ENCODE measurements around the gene ISG20L2. TPM values are rescaled to one million over a fixed set of nuclear protein-coding genes. Genes with fewer than 3 reads are reported as not detected.
A peak's percentile ranks its signal among the peaks of the same experiment; 100 is the strongest.

The ISG20L2 gene
- total RNA-seq, 6 experiments from 2014 or later = 16.2 to 26.9 (median 20.6) TPM

GRCh38 chr1:156741481-156741983 lies 13.0 kb upstream of the ISG20L2 start:
- peak overlapping the region; percentile 99 for H3K4me3 Mint-ChIP-seq

GRCh38 chr1:156740741-156741480 lies 12.3 kb upstream of the ISG20L2 start, which contains the start of gene MRPL24:
MRPL24 (minus strand) TSS chr1:156741088; CDS start chr1:156738704, 2,384 bp downstream.
- no peaks in the 10 kb centered on the region for H3K9me3 Mint-ChIP-seq
- peaks cover 31% of the 10 kb centered on the region for H3K4me1 Mint-ChIP-seq (ENCODE audit: low read depth)
- peak within 1 kb of the TSS; percentile 92 for H3K27ac Mint-ChIP-seq
- TF ChIP-seq CTCF (IDR thresholded peaks at IDR 0.05) = no peak
- H3K27me3 Mint-ChIP-seq (ENCODE audit: insufficient read depth) = peaks cover 7% of the 10 kb centered on the region
- peak within 1 kb of the TSS; percentile 99 for H3K4me3 Mint-ChIP-seq
- H3K36me3 Mint-ChIP-seq (ENCODE audit: low read depth) = peaks cover 52% of the 10 kb centered on the region
- peak; percentile 100 for DNase-seq

More at GRCh38 chr1:156741481-156741983, 13.0 kb upstream of the ISG20L2 start:
- H3K9me3 Mint-ChIP-seq = no peaks in the 10 kb centered on the region
- TF ChIP-seq CTCF (IDR thresholded peaks at IDR 0.05) = no peak
- H3K27me3 Mint-ChIP-seq (ENCODE audit: insufficient read depth) = peaks cover 7% of the 10 kb centered on the region
- H3K27ac Mint-ChIP-seq = peak overlapping the region; percentile 92
- H3K4me1 Mint-ChIP-seq (ENCODE audit: low read depth) = peaks cover 37% of the 10 kb centered on the region
- peaks cover 55% of the 10 kb centered on the region for H3K36me3 Mint-ChIP-seq (ENCODE audit: low read depth)
- DNase-seq = no peak

- Mint-ChIP-seq H3K27me3 (ENCODE audit: insufficient read depth) (peaks cover 7% of the 10 kb centered on the region), H3K36me3 (ENCODE audit: low read depth) (peaks cover 45% of the 10 kb centered on the region), H3K9me3 (no peaks in the 10 kb centered on the region), H3K4me3 (peak overlapping the region; percentile 99), H3K27ac (peak overlapping the region; percentile 92), H3K4me1 (ENCODE audit: low read depth) (peaks cover 25% of the 10 kb centered on the region)
- DNase-seq = no peak
- TF ChIP-seq CTCF (IDR thresholded peaks at IDR 0.05) = no peak
Measured at GRCh38 chr1:156740237-156740740, 11.7 kb upstream of the ISG20L2 start.

- Mint-ChIP-seq H3K27me3 (ENCODE audit: insufficient read depth) (peaks cover 7% of the 10 kb centered on the region), H3K36me3 (ENCODE audit: low read depth) (peaks cover 43% of the 10 kb centered on the region), H3K9me3 (no peaks in the 10 kb centered on the region), H3K4me3 (no peak overlapping the region), H3K4me1 (ENCODE audit: low read depth) (peaks cover 22% of the 10 kb centered on the region), H3K27ac (peak overlapping the region; percentile 60; the same call in 1 of the 2 replicates)
- TF ChIP-seq CTCF (IDR thresholded peaks at IDR 0.05) = no peak
- DNase-seq = no peak
Measured at GRCh38 chr1:156738916-156739315, 10.3 kb upstream of the ISG20L2 start.

- H3K4me1 Mint-ChIP-seq (ENCODE audit: low read depth) = peaks cover 22% of the 10 kb centered on the region
- no peak overlapping the region for H3K4me3 Mint-ChIP-seq
- no peak for TF ChIP-seq CTCF (IDR thresholded peaks at IDR 0.05)
- H3K27me3 Mint-ChIP-seq (ENCODE audit: insufficient read depth) = peaks cover 7% of the 10 kb centered on the region
- peaks cover 43% of the 10 kb centered on the region for H3K36me3 Mint-ChIP-seq (ENCODE audit: low read depth)
- no peak for DNase-seq
- H3K9me3 Mint-ChIP-seq = no peaks in the 10 kb centered on the region
- no peak overlapping the region for H3K27ac Mint-ChIP-seq
Measured at GRCh38 chr1:156738407-156738806, 9.8 kb upstream of the ISG20L2 start.

All from HFFc6 (cell line).